Liver (tissue), 9 donors: ENCODE data around the gene CDC40. TPM values are rescaled to one million over a fixed set of nuclear protein-coding genes. Genes with fewer than 3 reads are reported as not detected.
"Not testable (repeated sequence)": the region's sequence is repeated elsewhere in the genome, so short reads cannot be mapped to it uniquely, and the experiment has no call there.

ENCODE experiments used
- DNase-seq: peaks from one replicate; pipeline ENCODE4 v3.0.0-alpha.2; 2017; ENCODE audit warnings: low spot score
- H3K27ac ChIP-seq, 2 donors: one replicate each; pipeline ENCODE4 v1.7.0; 2013; ENCODE audit warnings: inconsistent platforms in 2 of 2, low read length in 2 of 2, control low read depth in 1 of 2, low read depth in 1 of 2, mild to moderate bottlenecking in 1 of 2
- H3K27me3 ChIP-seq, 4 donors: one replicate each; pipeline versions ENCODE4 v1.6.1 to v1.7.0; 2013; ENCODE audit warnings: low read length in 3 of 4, inconsistent platforms in 1 of 4, mild to moderate bottlenecking in 1 of 4, moderate library complexity in 1 of 4; ENCODE audit not compliant: control insufficient read depth in 4 of 4, insufficient read depth in 4 of 4
- H3K36me3 ChIP-seq, 4 donors: one replicate each; pipeline versions ENCODE4 v1.6.1 to v1.7.0; 2013; ENCODE audit warnings: low read length in 3 of 4, mild to moderate bottlenecking in 3 of 4, low read depth in 1 of 4, moderate library complexity in 1 of 4; ENCODE audit not compliant: control insufficient read depth in 4 of 4, insufficient read depth in 3 of 4
- H3K4me1 ChIP-seq, 4 donors: one replicate each; pipeline versions ENCODE4 v1.6.1 to v1.7.0; 2013; ENCODE audit warnings: low read length in 3 of 4, mild to moderate bottlenecking in 3 of 4, moderate library complexity in 1 of 4; ENCODE audit not compliant: control insufficient read depth in 4 of 4, insufficient read depth in 4 of 4
- H3K4me3 ChIP-seq, 3 donors: one replicate each; pipeline versions ENCODE4 v1.6.1 to v1.7.0; 2013; ENCODE audit warnings: low read length in 3 of 3, control low read depth in 1 of 3, low read depth in 1 of 3, mild to moderate bottlenecking in 1 of 3
- H3K9ac ChIP-seq, 2 donors: one replicate each; pipeline ENCODE4 v1.7.0; 2013; ENCODE audit warnings: low read length in 2 of 2, mild to moderate bottlenecking in 2 of 2, moderate library complexity in 2 of 2, control low read depth in 1 of 2, low read depth in 1 of 2
- H3K9me3 ChIP-seq, 4 donors: one replicate each; pipeline versions ENCODE4 v1.6.1 to v1.7.0; 2013; ENCODE audit warnings: low read length in 3 of 4; ENCODE audit not compliant: control insufficient read depth in 4 of 4
- ATF3 ChIP-seq: IDR thresholded peaks from 2 replicates; pipeline ENCODE4 v1.6.1; 2016; ENCODE audit warnings: antibody characterized with exemption
- CTCF ChIP-seq: fragments of 150-350 bp; IDR thresholded peaks from 2 replicates; pipeline ENCODE4 v1.5.1; 2017; ENCODE audit warnings: improper control_type of control experiment, low read depth, low read length; ENCODE audit not compliant: missing input control
- EGR1 ChIP-seq, 2 donors: IDR thresholded peaks; 2 replicates each; pipeline ENCODE4 v1.6.1; 2016 to 2018; ENCODE audit warnings: antibody characterized with exemption in 2 of 2, low read depth in 2 of 2
- FOXA1 ChIP-seq: IDR thresholded peaks from 2 replicates; pipeline ENCODE4 v1.6.1; 2016; ENCODE audit warnings: antibody characterized with exemption
- FOXA2 ChIP-seq: IDR thresholded peaks from 2 replicates; pipeline ENCODE4 v1.6.1; 2016; ENCODE audit warnings: antibody characterized with exemption
- GABPA ChIP-seq, 2 donors: IDR thresholded peaks in 1 of 2; conservative IDR thresholded peaks in 1 of 2; 2 replicates each; pipeline ENCODE4 v1.6.1; 2016; ENCODE audit warnings: antibody characterized with exemption in 2 of 2, mild to moderate bottlenecking in 1 of 2, moderate library complexity in 1 of 2
- HNF4A ChIP-seq, 2 donors: conservative IDR thresholded peaks; 2 replicates each; pipeline ENCODE4 v1.6.1; 2016; ENCODE audit warnings: antibody characterized with exemption in 2 of 2, mild to moderate bottlenecking in 2 of 2
- HNF4G ChIP-seq: IDR thresholded peaks from 2 replicates; pipeline ENCODE4 v1.6.1; 2016; ENCODE audit warnings: antibody characterized with exemption
- JUND ChIP-seq, 2 donors: IDR thresholded peaks; 2 replicates each; pipeline ENCODE4 v1.6.1; 2016; ENCODE audit warnings: antibody characterized with exemption in 2 of 2
- MAX ChIP-seq: IDR thresholded peaks from 2 replicates; pipeline ENCODE4 v1.6.1; 2016; ENCODE audit warnings: antibody characterized with exemption
- NR2F2 ChIP-seq: IDR thresholded peaks from 2 replicates; pipeline ENCODE4 v1.6.1; 2016; ENCODE audit warnings: antibody characterized with exemption
- RAD21 ChIP-seq, 2 donors: IDR thresholded peaks; 2 replicates each; pipeline ENCODE4 v1.6.1; 2016; ENCODE audit warnings: antibody characterized with exemption in 2 of 2, mild to moderate bottlenecking in 2 of 2
- REST ChIP-seq: IDR thresholded peaks from 2 replicates; pipeline ENCODE4 v1.6.1; 2016; ENCODE audit warnings: antibody characterized with exemption, mild to moderate bottlenecking
- RXRA ChIP-seq, 2 donors: IDR thresholded peaks; 2 replicates each; pipeline ENCODE4 v1.6.1; 2017 to 2018; ENCODE audit warnings: antibody characterized with exemption in 2 of 2, mild to moderate bottlenecking in 1 of 2
- SP1 ChIP-seq: IDR thresholded peaks from 2 replicates; pipeline ENCODE4 v1.6.1; 2018; ENCODE audit warnings: antibody characterized with exemption, mild to moderate bottlenecking
- YY1 ChIP-seq: IDR thresholded peaks from 2 replicates; pipeline ENCODE4 v1.6.1; 2016; ENCODE audit warnings: antibody characterized with exemption, mild to moderate bottlenecking
- ZBTB33 ChIP-seq: IDR thresholded peaks from 2 replicates; pipeline ENCODE4 v1.6.1; 2016; ENCODE audit warnings: antibody characterized with exemption
- WGBS: extraction: QIAGEN DNeasy Blood & Tissue Kit; methylation state at CpG from one replicate; pipeline ENCODE4 v1.1.7; 2013; 5-methylcytosine and 5-hydroxymethylcytosine counted together
- polyA plus RNA-seq, 2 donors: library from polyadenylated mRNA; stranded (reverse) in 1 of 2; unstranded in 1 of 2; fragments of 200-250 nt in 1 of 2; fragments of >200 nt in 1 of 2; fragmentation: Nextera tagmentation in 1 of 2; extraction: Ambion mirVana in 1 of 2; gene quantifications; one replicate each; pipeline versions ENCODE4 v1.2.1 to v1.2.3, GENCODE V29; 2013 to 2015
- total RNA-seq, 2 donors: library from RNA; depleted of rRNA; stranded (reverse); fragments of >200 nt; gene quantifications; one replicate each; pipeline ENCODE4 v1.2.3, GENCODE V29; 2014
- donor health status: healthy.
- donor health status: healthy.
- donor health status: healthy.
- donor health status: healthy.
- donor health status: healthy.

Gene CDC40
- total and polyA plus RNA-seq, 4 donors = 6.7 to 19.8 (median 13.3) TPM

GRCh38 chr6:110232450-110232849, 52.2 kb downstream of the CDC40 start:
- Histone ChIP-seq H3K9me3 (no peaks in the 10 kb centered on the region), H3K36me3 (peaks cover 2 to 21% (median 11%) of the 10 kb centered on the region in 4 donors), H3K9ac (no peak overlapping the region), H3K27me3 (no peaks in the 10 kb centered on the region), H3K4me3 (no peak overlapping the region), H3K4me1 (peaks cover 0 to 5% (median 0%) of the 10 kb centered on the region in 4 donors), H3K27ac (no peak overlapping the region)
- 88% methylated on average over 2 of the region's 2 CpGs for WGBS
- no peak for TF ChIP-seq MAX
- TF ChIP-seq JUND (IDR thresholded peaks at IDR 0.05) = no peak
- TF ChIP-seq REST = no peak
- no peak for TF ChIP-seq RAD21 (IDR thresholded peaks at IDR 0.05)
- TF ChIP-seq NR2F2 = no peak
- TF ChIP-seq EGR1 (IDR thresholded peaks at IDR 0.05; ENCODE audit: low read depth in 2 of 2) = no peak
- TF ChIP-seq HNF4G = no peak
- TF ChIP-seq GABPA (IDR thresholded peaks at IDR 0.05 in 1 of 2, conservative IDR thresholded peaks at IDR 0.05 in 1 of 2) = no peak
- no peak for TF ChIP-seq RXRA (IDR thresholded peaks at IDR 0.05)
- TF ChIP-seq YY1 = no peak
- TF ChIP-seq SP1 = no peak
- TF ChIP-seq CTCF = no peak
- TF ChIP-seq HNF4A (conservative IDR thresholded peaks at IDR 0.05) = no peak
- no peak for TF ChIP-seq ATF3
- no peak for TF ChIP-seq FOXA1
- DNase-seq = no peak

- no peaks in the 10 kb centered on the region for H3K27me3 ChIP-seq
- WGBS = 92% methylated on average over 2 of the region's 2 CpGs
- TF ChIP-seq CTCF (no peak), FOXA2 (no peak), ZBTB33 (no peak), YY1 (no peak)
These were observed 53.6 kb downstream of the CDC40 start for GRCh38 chr6:110233770-110234374.

GRCh38 chr6:110236007-110236406, 55.8 kb downstream of the CDC40 start:
- WGBS = 99% methylated on average over 1 of the region's 1 CpG
- not testable (repeated sequence) for DNase-seq, H3K27ac ChIP-seq, H3K4me1 ChIP-seq, H3K36me3 ChIP-seq, H3K9ac ChIP-seq, H3K4me3 ChIP-seq, H3K27me3 ChIP-seq, H3K9me3 ChIP-seq

More at GRCh38 chr6:110233770-110234374, 53.6 kb downstream of the CDC40 start:
- Histone ChIP-seq H3K4me3 (no peak overlapping the region), H3K36me3 (peaks cover 2 to 17% (median 6%) of the 10 kb centered on the region in 4 donors), H3K27ac (no peak overlapping the region), H3K9ac (no peak overlapping the region), H3K9me3 (no peaks in the 10 kb centered on the region), H3K4me1 (peaks cover 0 to 5% (median 0%) of the 10 kb centered on the region in 4 donors)
- DNase-seq = no peak
